Thyroid gland (tissue), 4 donors: ENCODE data around the gene AP1M2. TPM values are rescaled to one million over a fixed set of nuclear protein-coding genes. Genes with fewer than 3 reads are reported as not detected.
A peak's percentile ranks its signal among the peaks of the same experiment; 100 is the strongest.

Experiments used
- DNase-seq, 2 donors: peaks; one replicate each; pipeline ENCODE4 v3.0.0-alpha.2; 2019
- H3K27ac ChIP-seq, 3 donors: fragments of 200-600 bp; sonication (generic); 1 replicate in 2 of 3; 2 replicates in 1 of 3; pipeline ENCODE4 v1.5.1; 2016 to 2019; ENCODE audit warnings: mild to moderate bottlenecking in 1 of 3, moderate library complexity in 1 of 3
- H3K27me3 ChIP-seq: fragments of 200-600 bp; sonication (generic); one replicate; pipeline ENCODE4 v1.5.1; 2019
- H3K36me3 ChIP-seq, 2 donors: fragments of 200-600 bp; sonication (generic); one replicate each; pipeline ENCODE4 v1.5.1; 2016 to 2019
- H3K4me1 ChIP-seq, 2 donors: fragments of 200-600 bp; sonication (generic); one replicate each; pipeline ENCODE4 v1.5.1; 2017 to 2019
- H3K4me3 ChIP-seq, 3 donors: fragments of 200-600 bp; sonication (generic); replicated peaks in 1 of 3; 1 replicate in 2 of 3; 2 replicates in 1 of 3; pipeline ENCODE4 v1.5.1; 2016; ENCODE audit warnings: mild to moderate bottlenecking in 1 of 3
- H3K9me3 ChIP-seq: fragments of 200-600 bp; sonication (generic); one replicate; pipeline ENCODE4 v1.5.1; 2017
- CTCF ChIP-seq, 6 experiments: fragments of 200-600 bp in 3 of 6; fragments of 450-650 bp in 3 of 6; sonication (generic) in 3 of 6; IDR thresholded peaks; one replicate each; pipeline ENCODE4 v1.5.1; 2016 to 2019; ENCODE audit warnings: antibody characterized with exemption in 6 of 6, mild to moderate bottlenecking in 2 of 6, inconsistent platforms in 1 of 6, moderate library complexity in 1 of 6
- POLR2A ChIP-seq, 2 donors: fragments of 450-650 bp; IDR thresholded peaks; one replicate each; pipeline ENCODE4 v1.6.1; 2017; ENCODE audit warnings: antibody characterized with exemption in 2 of 2, mild to moderate bottlenecking in 2 of 2, moderate library complexity in 1 of 2
- WGBS, 2 donors: methylation state at CpG; one replicate each; pipeline ENCODE4 v1.1.5; 2017; 5-methylcytosine and 5-hydroxymethylcytosine counted together
- intact Hi-C: fragments of 100-400 bp; cut with DNase I; formaldehyde crosslinking; loops from one replicate; pipeline ENCODE4 v1.15.1; 2023
- total RNA-seq, 4 donors: library from RNA; depleted of rRNA; stranded (reverse); fragments of >200 nt; gene quantifications; one replicate each; pipeline ENCODE4 v1.2.3, GENCODE V29; 2016

AP1M2 gene
- total RNA-seq, 4 donors from 2014 or later, result 69.7 to 129 (median 102) TPM

- Histone ChIP-seq H3K4me1 (peaks cover 23 to 35% of the 10 kb centered on the region in 2 donors), H3K27ac (peak within 1 kb of the TSS; percentile 72 to 89 (median 76)), H3K36me3 (peaks cover 0 to 3% of the 10 kb centered on the region in 2 donors), H3K27me3 (no peaks in the 10 kb centered on the region), H3K9me3 (no peaks in the 10 kb centered on the region), H3K4me3 (peak within 1 kb of the TSS; percentile 45 to 81 (median 78))
- 1% methylated on average over 12 to 15 of the region's 94 CpGs for WGBS, 2 donors
- peak; percentile 97 for DNase-seq
- intact Hi-C loops, result loop anchor here (10.0 kb wide), 1 partner anchor 61 kb away; the partner anchor contains the start of gene KEAP1
- TF ChIP-seq CTCF (IDR thresholded peaks at IDR 0.05) (peak in 3 of 6 experiments; percentile 11 to 42 (median 33)), POLR2A (IDR thresholded peaks at IDR 0.05) (peak; percentile 37 to 93)
Measured at GRCh38 chr19:10565567-10566407, 21.3 kb downstream of the AP1M2 start, which contains the start of gene KRI1. TSS of gene KRI1 (minus strand) at chr19:10566010. CDS start at chr19:10565999, 11 bp downstream.

- Histone ChIP-seq H3K4me1 (peaks cover 23 to 35% of the 10 kb centered on the region in 2 donors), H3K9me3 (no peaks in the 10 kb centered on the region), H3K27ac (peak overlapping the region; percentile 72 to 89 (median 76)), H3K27me3 (no peaks in the 10 kb centered on the region), H3K4me3 (peak overlapping the region; percentile 45 to 81 (median 78)), H3K36me3 (peaks cover 3 to 9% of the 10 kb centered on the region in 2 donors)
- intact Hi-C loops, result loop anchor here (10.0 kb wide), 1 partner anchor 60 kb away; the partner anchor contains the start of gene KEAP1
- peak; percentile 32 to 47 for DNase-seq
- TF ChIP-seq POLR2A (IDR thresholded peaks at IDR 0.05) (no peak), CTCF (IDR thresholded peaks at IDR 0.05) (no peak)
- 19 to 20% methylated on average over 10 of the region's 10 CpGs for WGBS, 2 donors
Measured at GRCh38 chr19:10565028-10565566, 22.0 kb downstream of the AP1M2 start.

- intact Hi-C loops, result loop anchor here (10.0 kb wide), 1 partner anchor 58 kb away; the partner anchor contains the start of gene KEAP1
- Histone ChIP-seq H3K36me3 (peaks cover 20 to 22% of the 10 kb centered on the region in 2 donors), H3K27me3 (no peaks in the 10 kb centered on the region), H3K9me3 (no peaks in the 10 kb centered on the region), H3K4me1 (peaks cover 17 to 23% of the 10 kb centered on the region in 2 donors), H3K4me3 (no peak overlapping the region), H3K27ac (no peak overlapping the region)
- no peak for DNase-seq
- WGBS, 2 donors, result 89 to 93% methylated on average over 5 of the region's 5 CpGs
- no peak for TF ChIP-seq CTCF (IDR thresholded peaks at IDR 0.05)
- no peak for TF ChIP-seq POLR2A (IDR thresholded peaks at IDR 0.05)
Measured at GRCh38 chr19:10562609-10563008, 24.5 kb downstream of the AP1M2 start.

GRCh38 chr19:10560154-10560553 is 27.0 kb downstream of the AP1M2 start:
- no peak overlapping the region for H3K27ac ChIP-seq
- H3K27me3 ChIP-seq, result no peaks in the 10 kb centered on the region
- intact Hi-C loops, result loop anchor here (10.0 kb wide), 1 partner anchor 55 kb away; the partner anchor contains the start of gene KEAP1
- no peak overlapping the region for H3K4me3 ChIP-seq
- peaks cover 4 to 8% of the 10 kb centered on the region in 2 donors for H3K4me1 ChIP-seq
- peaks cover 27 to 28% of the 10 kb centered on the region in 2 donors for H3K36me3 ChIP-seq
- no peaks in the 10 kb centered on the region for H3K9me3 ChIP-seq
- 92 to 93% methylated on average over 7 of the region's 7 CpGs for WGBS, 2 donors
- DNase-seq, result no peak
- TF ChIP-seq CTCF (IDR thresholded peaks at IDR 0.05) (no peak), POLR2A (IDR thresholded peaks at IDR 0.05) (no peak)
